ENCODE data around the gene ZNF232.
"Not testable (repeated sequence)": the region's sequence is repeated elsewhere in the genome, so short reads cannot be mapped to it uniquely, and the experiment has no call there.

Gene ZNF232

GRCh38 chr17:5128905-5129535 lies 17.3 kb upstream of the ZNF232 start:
- DNase-seq: no peak

GRCh38 chr17:5128387-5128786 lies 16.7 kb upstream of the ZNF232 start:
- DNase-seq: not testable (repeated sequence)

DNA sequence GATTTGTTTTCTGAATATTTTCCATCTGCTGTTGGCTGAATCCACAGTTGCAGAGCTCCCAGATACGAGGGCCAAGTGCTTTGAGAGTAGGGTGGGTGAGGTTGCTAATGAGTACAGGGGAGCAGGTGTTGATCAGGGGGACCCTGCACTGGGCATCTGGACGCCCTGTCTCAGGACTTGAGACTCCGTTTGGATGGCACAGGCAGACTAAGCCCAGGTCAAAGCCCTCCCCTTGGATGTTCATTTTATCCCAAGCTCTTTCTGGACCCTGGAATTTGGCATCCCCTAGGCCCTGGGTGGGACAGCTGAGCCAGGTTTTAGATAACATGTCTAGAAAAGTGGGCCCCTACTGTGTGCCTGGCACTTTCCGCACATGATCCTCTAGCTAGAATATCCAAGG lies 16.2 kb upstream of the ZNF232 start:
- no peak for DNase-seq

DNA sequence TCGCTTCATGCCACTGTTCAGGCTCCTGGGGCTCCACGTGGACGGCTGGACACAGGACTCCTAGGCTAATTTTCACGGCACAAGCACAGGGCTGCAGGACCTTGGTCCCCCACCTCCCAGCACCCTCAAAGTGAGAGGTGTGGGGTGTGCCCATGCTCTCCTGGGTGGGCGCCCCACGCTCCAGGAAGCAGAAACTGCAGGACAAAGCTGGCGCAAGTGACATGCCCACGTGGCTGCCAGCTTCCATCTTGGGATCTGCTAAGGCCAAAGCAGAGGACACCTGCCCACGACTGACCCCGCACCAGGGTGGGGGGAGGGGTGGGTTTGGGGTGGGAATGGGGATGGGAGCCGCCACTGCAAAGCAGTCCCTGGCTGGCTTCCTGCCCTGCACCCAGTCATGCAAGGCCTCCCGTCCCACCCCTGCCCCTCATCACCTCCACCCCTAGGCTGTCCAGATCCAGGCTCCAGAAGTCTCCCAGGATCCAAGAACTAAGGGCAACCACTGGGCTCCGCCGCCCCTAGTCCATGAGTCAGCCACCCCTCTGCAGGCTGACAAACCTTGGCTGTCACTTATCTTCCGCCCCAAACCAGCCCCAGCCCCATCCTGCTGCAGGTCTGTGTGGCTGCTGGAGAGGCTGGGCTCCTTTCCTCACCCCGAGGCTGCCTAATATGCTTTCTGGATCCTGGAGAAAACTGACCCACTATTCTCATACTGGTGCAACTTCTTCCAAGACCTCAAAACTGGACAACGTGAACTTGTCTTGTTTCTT lies 15.2 kb upstream of the ZNF232 start:
- no peak for DNase-seq

DNA sequence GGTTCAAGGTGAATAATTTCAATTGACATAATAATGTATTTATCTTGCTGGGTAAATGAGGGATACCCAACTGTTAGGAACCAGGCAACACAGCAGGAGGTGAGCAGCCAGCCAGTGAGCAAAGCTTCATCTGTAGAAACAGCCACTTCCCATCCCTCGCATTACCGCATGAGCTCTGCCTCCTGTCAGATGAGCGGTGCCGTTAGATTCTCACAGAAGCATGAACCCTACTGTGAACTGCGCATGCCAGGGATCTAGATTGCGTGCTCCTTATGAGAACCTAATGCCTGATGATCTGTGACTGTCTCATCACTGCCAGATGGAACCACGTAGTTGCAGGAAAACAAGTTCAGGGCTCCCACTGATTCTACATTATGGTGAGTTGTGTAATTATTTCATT lies 13.2 kb upstream of the ZNF232 start:
- not testable (repeated sequence) for DNase-seq

DNA sequence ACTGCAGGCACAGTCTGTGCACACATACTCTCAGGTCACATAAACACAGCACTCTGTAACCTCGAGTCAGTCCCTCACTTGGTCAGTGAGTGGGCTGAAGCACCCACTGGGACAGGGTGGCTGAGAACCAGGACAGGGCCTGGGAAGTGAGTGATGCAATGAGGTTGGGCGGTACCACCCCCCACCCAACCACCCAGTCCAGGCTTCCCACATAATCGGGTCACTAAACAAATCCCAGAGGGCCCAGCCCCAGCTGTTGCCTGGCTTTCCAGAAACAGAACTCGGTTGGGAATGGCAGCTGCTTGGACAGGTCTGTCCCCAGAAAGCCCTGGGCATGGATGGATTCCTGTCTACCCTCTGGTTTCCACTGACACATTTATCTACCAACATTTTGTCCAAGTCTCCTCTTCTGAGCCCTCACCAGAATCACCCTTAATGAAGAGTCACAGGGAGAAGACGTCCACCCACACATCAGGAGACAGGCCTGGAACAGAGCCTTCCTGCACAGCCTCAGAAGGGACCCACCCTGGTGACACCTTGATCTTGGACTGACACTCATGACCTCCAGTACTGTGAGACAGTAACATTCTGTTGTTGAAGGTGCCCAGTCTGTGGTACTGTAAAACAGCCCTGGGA lies 12.6 kb upstream of the ZNF232 start:
- not testable (repeated sequence) for DNase-seq

DNA sequence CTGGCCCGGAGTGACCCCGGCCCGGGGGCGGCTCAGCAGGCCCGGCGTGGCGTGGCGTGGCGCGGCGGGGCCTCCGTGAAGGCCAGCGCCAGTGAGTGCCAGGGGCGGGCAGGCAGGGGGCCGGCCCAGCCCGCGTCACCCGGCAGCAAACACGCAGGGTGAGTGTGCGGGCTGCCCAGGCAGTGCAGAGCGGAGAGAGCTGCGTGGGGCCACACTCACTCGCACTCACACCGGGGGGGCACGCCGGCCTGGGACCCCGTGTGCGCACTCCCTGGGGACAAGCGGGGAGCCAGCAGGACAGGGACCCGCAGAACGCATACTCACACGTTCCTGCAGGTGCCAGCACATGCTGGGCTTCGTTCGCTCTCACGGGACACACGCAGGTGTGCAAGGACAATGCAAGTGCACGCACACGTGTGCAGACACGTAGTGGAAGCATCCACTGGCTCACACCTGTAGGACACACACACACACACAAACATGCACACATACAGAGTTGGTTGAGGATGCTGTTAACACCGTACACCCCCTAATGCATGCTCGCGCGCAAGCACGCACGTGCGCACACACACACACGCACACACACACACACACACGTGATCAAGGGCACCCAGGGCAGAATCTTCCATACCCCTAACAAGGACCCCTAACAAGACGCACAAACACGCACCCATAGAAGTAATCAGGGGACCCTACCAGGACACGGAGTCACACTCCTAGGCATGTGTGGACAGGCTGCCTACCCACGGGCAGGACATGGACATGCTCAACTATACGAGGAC lies 11.9 kb upstream of the ZNF232 start:
- DNase-seq: no peak

GRCh38 chr17:5122586-5123342 lies 11.1 kb upstream of the ZNF232 start:
- DNase-seq: no peak

DNA sequence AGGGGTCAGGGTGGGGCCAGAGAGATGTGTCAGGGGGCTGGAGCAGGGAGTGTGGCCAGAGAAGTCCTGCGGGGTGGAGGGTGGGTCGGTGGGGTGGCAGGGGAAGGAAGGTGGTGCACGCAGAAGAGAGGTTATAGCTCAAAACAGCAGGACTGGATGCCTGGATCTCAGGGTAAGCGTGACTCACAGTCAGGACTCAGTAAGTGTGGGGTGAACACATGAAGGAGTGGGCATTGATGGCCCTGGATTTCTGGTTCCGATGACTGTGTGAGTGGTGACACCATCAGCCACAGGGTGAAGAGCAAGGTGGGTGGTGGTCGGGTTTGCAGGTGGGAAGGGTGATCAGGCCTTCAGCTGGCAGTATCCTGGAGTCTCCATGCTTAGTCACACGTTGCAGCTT lies 10.4 kb upstream of the ZNF232 start:
- not testable (repeated sequence) for DNase-seq

- no peak for DNase-seq
Measured at GRCh38 chr17:5121186-5121841, 9.6 kb upstream of the ZNF232 start.

GRCh38 chr17:5120436-5121185 lies 8.9 kb upstream of the ZNF232 start:
- not testable (repeated sequence) for DNase-seq

DNA sequence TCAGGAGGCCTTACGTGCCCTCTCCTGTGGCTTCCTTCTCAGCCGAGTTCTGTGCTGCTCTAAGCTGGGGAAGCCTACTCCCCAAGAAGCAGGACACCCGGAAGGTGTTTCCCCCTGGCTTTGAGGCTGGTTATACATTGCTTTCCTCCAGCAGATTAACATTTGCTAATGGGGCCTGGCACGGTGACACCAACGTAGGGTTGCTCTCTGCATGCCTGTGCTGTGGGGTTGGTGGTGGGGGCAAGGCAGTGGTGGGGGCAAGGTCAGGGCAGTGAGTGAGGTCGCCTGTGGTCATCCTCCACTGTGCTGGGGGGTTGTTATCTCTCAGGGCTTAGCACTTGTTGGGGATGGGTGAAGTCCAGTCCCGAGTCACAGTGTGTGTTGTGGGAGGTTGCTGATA lies 8.4 kb upstream of the ZNF232 start:
- no peak for DNase-seq

- DNase-seq: no peak
Measured at GRCh38 chr17:5118219-5118618, 6.5 kb upstream of the ZNF232 start.

DNA sequence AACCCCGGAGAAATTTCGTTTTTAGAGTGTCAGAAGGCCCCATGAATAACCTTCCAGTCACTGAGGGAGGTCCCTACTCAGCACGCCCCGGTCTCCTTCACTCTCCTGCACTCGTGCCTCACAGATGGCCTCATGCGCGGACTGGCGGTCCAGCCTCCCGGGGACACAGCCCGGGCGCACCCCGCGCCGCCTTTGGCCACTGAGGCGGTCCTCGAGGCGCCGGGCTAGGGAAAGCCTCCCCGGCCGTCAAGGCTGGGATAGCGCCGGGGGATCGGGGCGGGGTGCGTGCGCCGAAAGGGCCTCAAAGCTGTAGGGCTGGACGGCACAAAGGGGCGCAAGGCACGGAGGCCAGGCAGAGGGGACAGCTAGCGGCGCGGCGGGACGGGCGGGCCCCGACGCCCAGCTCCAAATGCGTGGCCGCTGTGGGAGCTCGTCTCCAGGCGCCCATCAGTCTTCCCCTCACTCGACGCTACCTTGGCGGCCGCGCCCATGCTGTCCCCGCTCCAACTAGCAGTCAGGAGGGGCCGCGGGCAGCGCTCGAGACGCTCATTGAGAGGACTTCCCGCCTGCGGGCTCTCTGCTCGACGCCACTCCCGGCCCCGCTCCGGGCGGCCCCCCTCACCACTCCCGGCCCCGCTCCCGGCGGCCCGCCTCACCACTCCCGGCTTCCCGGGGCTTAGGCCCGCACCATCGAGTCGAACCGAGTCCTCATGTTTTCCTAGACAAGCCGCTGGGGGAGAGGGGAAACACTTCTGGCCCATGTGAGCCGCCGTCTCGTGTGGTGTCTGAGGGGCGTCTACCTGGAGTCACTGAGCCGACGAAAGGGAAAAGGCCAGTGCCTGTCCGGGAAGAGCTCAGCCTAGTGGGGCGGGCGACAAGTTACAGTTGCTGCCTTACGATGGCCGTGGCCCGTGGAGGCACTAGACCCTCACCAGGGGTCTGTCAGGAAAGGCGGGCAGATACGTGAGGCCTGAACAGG lies 4.3 kb upstream of the ZNF232 start, which contains the start of gene USP6:
Gene USP6 (plus strand): TSS at position 360 of the 979 bp plus-strand sequence. CDS start 14,336 bp downstream, outside the sequence.
- peak; percentile 18 for DNase-seq

DNA sequence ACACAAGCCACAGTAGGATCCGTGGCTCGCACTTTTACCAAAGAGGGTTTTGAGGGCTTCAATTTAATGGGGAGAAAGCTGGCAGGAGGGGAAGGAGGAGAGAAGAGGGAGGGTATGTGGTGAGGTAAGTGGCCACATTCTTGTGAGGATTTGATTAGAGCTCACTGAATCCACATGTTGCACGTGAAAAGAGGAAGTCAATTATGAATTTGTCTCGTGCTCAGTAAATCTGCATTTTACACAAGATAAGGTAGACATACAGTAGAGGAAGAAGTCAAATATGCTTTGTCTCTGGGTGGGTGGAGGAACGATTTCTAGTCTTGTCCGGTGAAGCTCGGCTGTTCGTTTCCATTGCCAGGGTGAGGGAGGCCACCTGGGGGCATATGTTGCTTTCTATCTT lies 862 bp downstream of the ZNF232 start:
- no peak for DNase-seq

GRCh38 chr17:5100832-5101231 lies 10.8 kb downstream of the ZNF232 start:
- DNase-seq: no peak

DNA sequence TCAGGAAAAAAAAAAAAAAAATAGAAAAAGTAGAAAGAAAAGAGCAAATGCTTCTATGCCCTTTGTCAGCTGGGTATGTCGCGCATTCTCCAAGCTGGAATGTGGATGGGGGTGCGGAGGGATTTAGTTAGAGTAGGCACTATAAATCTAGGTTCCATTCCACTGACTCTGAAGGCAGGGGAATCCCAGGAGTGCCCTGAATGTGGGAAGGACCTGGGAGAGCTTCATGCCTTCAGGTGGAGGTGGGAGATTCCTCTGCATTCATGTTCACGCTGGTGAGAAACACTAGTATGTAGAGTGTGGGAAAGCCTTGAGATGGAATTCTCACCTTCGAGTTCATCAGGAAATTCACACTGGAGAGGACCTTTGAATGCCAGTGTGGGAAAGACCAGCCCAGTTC lies 12.4 kb downstream of the ZNF232 start:
- no peak for DNase-seq

GRCh38 chr17:5097101-5097834 lies 14.4 kb downstream of the ZNF232 start:
- DNase-seq: peak; percentile 51

DNA sequence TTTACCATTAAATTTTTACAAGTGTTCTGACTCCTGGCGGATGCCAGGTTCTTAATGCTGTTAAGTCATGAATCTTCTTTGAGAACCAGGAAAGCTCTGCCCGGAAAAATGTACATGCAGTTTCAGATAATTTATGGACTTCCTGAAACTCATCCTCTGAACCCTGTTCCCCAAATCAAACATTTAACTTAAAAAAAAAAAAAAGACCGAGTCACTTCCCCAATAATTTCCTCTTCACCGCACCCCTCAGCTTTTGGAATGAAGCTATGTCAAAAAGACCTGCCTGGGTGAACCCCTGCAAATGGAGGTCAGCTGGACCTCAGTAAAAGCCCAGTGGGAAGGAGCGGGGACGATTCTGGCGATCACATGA lies 15.0 kb downstream of the ZNF232 start:
- DNase-seq: no peak
